ENCODE measurements around the gene DRICH1.
"Not testable (repeated sequence)": the region's sequence is repeated elsewhere in the genome, so short reads cannot be mapped to it uniquely, and the experiment has no call there.

DRICH1 gene

GRCh38 chr22:23598805-23599518 is 33.2 kb downstream of the DRICH1 start:
- DNase-seq (ENCODE audit: low read depth in 2 of 2), result no peak

GRCh38 chr22:23597576-23598268 is 34.4 kb downstream of the DRICH1 start:
- DNase-seq (ENCODE audit: low read depth in 2 of 2), result not testable (repeated sequence)

- DNase-seq (ENCODE audit: low read depth in 2 of 2), result not testable (repeated sequence)
Observed at GRCh38 chr22:23595904-23596303, 36.2 kb downstream of the DRICH1 start.

- DNase-seq (ENCODE audit: low read depth in 2 of 2), result no peak
Observed at GRCh38 chr22:23591846-23592245, 40.3 kb downstream of the DRICH1 start.

- peak; percentile 8 to 44 for DNase-seq (ENCODE audit: low read depth in 2 of 2)
Observed at GRCh38 chr22:23591201-23591791, 40.8 kb downstream of the DRICH1 start.

GRCh38 chr22:23583836-23584235 is 48.3 kb downstream of the DRICH1 start:
- DNase-seq (ENCODE audit: low read depth in 2 of 2), result no peak

- DNase-seq (ENCODE audit: low read depth in 2 of 2), result no peak
Observed at GRCh38 chr22:23583153-23583552, 49.0 kb downstream of the DRICH1 start.

GRCh38 chr22:23581260-23581650 is 50.9 kb downstream of the DRICH1 start:
- DNase-seq (ENCODE audit: low read depth in 2 of 2), result no peak

GRCh38 chr22:23580576-23581259 is 51.4 kb downstream of the DRICH1 start:
- no peak for DNase-seq (ENCODE audit: low read depth in 2 of 2)

- no peak for DNase-seq (ENCODE audit: low read depth in 2 of 2)
Observed at GRCh38 chr22:23579870-23580575, 52.1 kb downstream of the DRICH1 start, which contains the start of gene IGLL1. TSS of gene IGLL1 (minus strand) at chr22:23580290. CDS start at chr22:23580190, 100 bp downstream.

- DNase-seq (ENCODE audit: low read depth in 2 of 2), result no peak
Observed at GRCh38 chr22:23579280-23579679, 52.8 kb downstream of the DRICH1 start.

- no peak for DNase-seq (ENCODE audit: low read depth in 2 of 2)
Observed at GRCh38 chr22:23578306-23578705, 53.8 kb downstream of the DRICH1 start.

GRCh38 chr22:23576681-23577080 is 55.4 kb downstream of the DRICH1 start:
- no peak for DNase-seq (ENCODE audit: low read depth in 2 of 2)

- no peak for DNase-seq (ENCODE audit: low read depth in 2 of 2)
Observed at GRCh38 chr22:23575601-23576000, 56.5 kb downstream of the DRICH1 start.

GRCh38 chr22:23574877-23575276 is 57.2 kb downstream of the DRICH1 start:
- DNase-seq (ENCODE audit: low read depth in 2 of 2), result no peak

- no peak for DNase-seq (ENCODE audit: low read depth in 2 of 2)
Observed at GRCh38 chr22:23574371-23574811, 57.7 kb downstream of the DRICH1 start.

- not testable (repeated sequence) for DNase-seq (ENCODE audit: low read depth in 2 of 2)
Observed at GRCh38 chr22:23573701-23574235, 58.4 kb downstream of the DRICH1 start.

GRCh38 chr22:23573106-23573505 is 59.0 kb downstream of the DRICH1 start:
- DNase-seq (ENCODE audit: low read depth in 2 of 2), result not testable (repeated sequence)

- no peak for DNase-seq (ENCODE audit: low read depth in 2 of 2)
Observed at GRCh38 chr22:23571486-23571885, 60.6 kb downstream of the DRICH1 start.

- DNase-seq (ENCODE audit: low read depth in 2 of 2), result no peak
Observed at GRCh38 chr22:23570681-23571080, 61.4 kb downstream of the DRICH1 start.

GRCh38 chr22:23569716-23570115 is 62.4 kb downstream of the DRICH1 start:
- DNase-seq (ENCODE audit: low read depth in 2 of 2), result no peak

Data from stimulated activated CD4-positive, alpha-beta T cell treated with anti-CD3 and anti-CD28 coated beads, Interleukin-1b, Interleukin-23, amount 100 ng/mL, for 1 hour (primary cell).